Activated T-helper 17 cell treated with anti-CD3 and anti-CD28 coated beads, Interleukin-2, amount 50 U/mL, for 72 hours (primary cell): Measurements from ENCODE around the gene DNTT. TPM values are rescaled to one million over a fixed set of nuclear protein-coding genes. Genes with fewer than 3 reads are reported as not detected.

Experiments
- ATAC-seq: fragments of 150-1000 bp; cut with Tn5 transposase; replicated peaks from 2 replicates; pipeline ENCODE4 v1.10.0; 2021; ENCODE audit warnings: mild to moderate bottlenecking, moderate library complexity
- H3K27ac Mint-ChIP-seq: one replicate; pipeline ENCODE4 v1.8.0; 2022; ENCODE audit warnings: mixed read lengths
- H3K27me3 Mint-ChIP-seq: one replicate; pipeline ENCODE4 v1.8.0; 2022; ENCODE audit warnings: mixed read lengths
- H3K36me3 Mint-ChIP-seq: one replicate; pipeline ENCODE4 v1.8.0; 2022; ENCODE audit warnings: low read depth, mild to moderate bottlenecking, mixed read lengths
- H3K4me1 Mint-ChIP-seq: one replicate; pipeline ENCODE4 v1.8.0; 2022; ENCODE audit warnings: mixed read lengths
- H3K4me3 Mint-ChIP-seq: one replicate; pipeline ENCODE4 v1.8.0; 2022; ENCODE audit warnings: mild to moderate bottlenecking, mixed read lengths
- H3K9me3 Mint-ChIP-seq: one replicate; pipeline ENCODE4 v1.8.0; 2022; ENCODE audit warnings: mixed read lengths
- total RNA-seq, 2 donors: library from RNA; stranded (reverse); gene quantifications; one replicate each; pipeline ENCODE4 v1.2.3, GENCODE V29; 2022

The DNTT gene
- total RNA-seq, 2 donors from 2014 or later: not detected

GRCh38 chr10:96359616-96360015 lies 55.4 kb downstream of the DNTT start:
- Mint-ChIP-seq H3K4me1 (no peaks in the 10 kb centered on the region), H3K36me3 (no peaks in the 10 kb centered on the region), H3K27ac (no peak overlapping the region), H3K4me3 (no peak overlapping the region), H3K27me3 (peaks cover 28% of the 10 kb centered on the region), H3K9me3 (no peaks in the 10 kb centered on the region)
- ATAC-seq: no peak

DNA sequence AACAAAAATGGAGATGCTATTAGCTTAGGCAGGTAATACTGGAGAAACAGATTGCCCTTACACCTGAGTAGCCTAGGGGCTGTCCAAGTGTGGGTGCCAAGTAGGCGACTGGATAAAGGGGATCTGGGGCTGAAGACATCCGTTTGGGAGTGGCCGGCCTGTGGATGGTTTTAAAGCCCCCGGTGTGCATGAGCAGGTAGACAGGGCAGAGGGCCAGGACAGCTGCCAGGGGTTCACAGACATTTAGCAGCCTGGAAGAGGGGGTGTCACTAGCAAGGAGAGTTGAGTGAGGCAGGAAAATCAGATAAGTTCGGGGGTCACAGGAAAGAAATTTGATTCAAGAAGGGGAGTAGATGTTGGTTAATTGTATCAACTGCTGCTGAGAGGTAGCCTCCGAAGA lies 56.1 kb downstream of the DNTT start:
- Mint-ChIP-seq H3K4me1 (no peaks in the 10 kb centered on the region), H3K27ac (no peak overlapping the region), H3K9me3 (no peaks in the 10 kb centered on the region), H3K27me3 (peaks cover 28% of the 10 kb centered on the region), H3K36me3 (no peaks in the 10 kb centered on the region), H3K4me3 (no peak overlapping the region)
- ATAC-seq: no peak

DNA sequence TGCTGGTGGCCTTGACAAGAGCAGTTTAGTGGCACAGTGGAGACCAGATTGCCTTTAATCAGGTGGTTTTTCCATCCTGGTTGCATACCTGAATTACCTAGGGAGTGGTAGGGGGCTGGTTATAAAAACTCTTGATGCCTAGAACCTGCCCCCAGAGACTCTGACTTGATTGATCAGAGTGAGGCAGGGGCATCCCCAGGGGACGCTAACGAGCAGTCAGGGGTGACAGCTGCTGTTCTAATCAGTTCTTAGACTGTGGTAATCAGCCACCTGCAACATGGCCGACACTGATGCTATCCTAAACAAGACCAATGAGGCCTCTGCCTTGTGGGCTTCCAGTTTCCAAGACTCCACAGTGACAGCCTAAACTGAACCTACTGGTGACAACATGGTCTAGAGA lies 56.5 kb downstream of the DNTT start:
- no peak for ATAC-seq
- no peak overlapping the region for H3K4me3 Mint-ChIP-seq
- no peaks in the 10 kb centered on the region for H3K4me1 Mint-ChIP-seq
- no peaks in the 10 kb centered on the region for H3K9me3 Mint-ChIP-seq
- H3K27me3 Mint-ChIP-seq: peaks cover 28% of the 10 kb centered on the region
- H3K27ac Mint-ChIP-seq: no peak overlapping the region
- H3K36me3 Mint-ChIP-seq: no peaks in the 10 kb centered on the region

GRCh38 chr10:96365571-96365970 lies 61.3 kb downstream of the DNTT start:
- no peaks in the 10 kb centered on the region for H3K9me3 Mint-ChIP-seq
- H3K27me3 Mint-ChIP-seq: no peaks in the 10 kb centered on the region
- no peaks in the 10 kb centered on the region for H3K36me3 Mint-ChIP-seq
- no peak overlapping the region for H3K4me3 Mint-ChIP-seq
- H3K27ac Mint-ChIP-seq: no peak overlapping the region
- ATAC-seq: no peak
- H3K4me1 Mint-ChIP-seq: no peaks in the 10 kb centered on the region

- H3K27ac Mint-ChIP-seq: no peak overlapping the region
Observed at GRCh38 chr10:96366508-96366907, 62.3 kb downstream of the DNTT start.

GRCh38 chr10:96367470-96367869 lies 63.2 kb downstream of the DNTT start:
- H3K9me3 Mint-ChIP-seq: no peaks in the 10 kb centered on the region
- no peaks in the 10 kb centered on the region for H3K4me1 Mint-ChIP-seq
- no peaks in the 10 kb centered on the region for H3K36me3 Mint-ChIP-seq
- no peak overlapping the region for H3K27ac Mint-ChIP-seq
- H3K27me3 Mint-ChIP-seq: no peaks in the 10 kb centered on the region
- H3K4me3 Mint-ChIP-seq: no peak overlapping the region
- no peak for ATAC-seq

More at GRCh38 chr10:96366508-96366907, 62.3 kb downstream of the DNTT start:
- H3K36me3 Mint-ChIP-seq: no peaks in the 10 kb centered on the region
- H3K4me3 Mint-ChIP-seq: no peak overlapping the region
- H3K9me3 Mint-ChIP-seq: no peaks in the 10 kb centered on the region
- no peaks in the 10 kb centered on the region for H3K4me1 Mint-ChIP-seq
- ATAC-seq: no peak
- no peaks in the 10 kb centered on the region for H3K27me3 Mint-ChIP-seq

DNA sequence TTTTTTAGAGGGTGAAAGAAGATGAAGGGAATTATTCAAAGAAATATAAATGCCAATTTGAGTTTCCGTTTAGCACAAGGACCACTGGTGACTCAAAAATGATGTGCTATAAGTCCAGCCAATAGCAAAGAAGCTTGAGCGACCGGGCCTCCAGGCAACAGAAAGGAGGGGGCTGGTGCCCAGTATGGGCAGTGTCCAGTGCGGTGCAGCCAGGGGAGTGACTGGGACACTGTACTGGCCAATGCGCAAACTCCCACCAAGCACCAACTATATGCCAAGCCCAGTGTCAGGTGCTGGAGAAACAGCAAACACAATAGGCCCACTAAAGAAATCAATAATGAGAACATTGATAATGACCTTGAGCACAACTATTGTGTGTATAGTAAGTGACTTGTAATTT lies 64.7 kb downstream of the DNTT start:
- Mint-ChIP-seq H3K27me3 (peaks cover 4% of the 10 kb centered on the region), H3K36me3 (no peaks in the 10 kb centered on the region), H3K9me3 (no peaks in the 10 kb centered on the region), H3K27ac (no peak overlapping the region), H3K4me3 (no peak overlapping the region), H3K4me1 (no peaks in the 10 kb centered on the region)
- ATAC-seq: no peak

- Mint-ChIP-seq H3K9me3 (no peaks in the 10 kb centered on the region), H3K27ac (no peak overlapping the region), H3K4me3 (no peak overlapping the region), H3K27me3 (peaks cover 11% of the 10 kb centered on the region), H3K36me3 (no peaks in the 10 kb centered on the region), H3K4me1 (peaks cover 4% of the 10 kb centered on the region)
- no peak for ATAC-seq
Observed at GRCh38 chr10:96369890-96370583, 65.8 kb downstream of the DNTT start.

DNA sequence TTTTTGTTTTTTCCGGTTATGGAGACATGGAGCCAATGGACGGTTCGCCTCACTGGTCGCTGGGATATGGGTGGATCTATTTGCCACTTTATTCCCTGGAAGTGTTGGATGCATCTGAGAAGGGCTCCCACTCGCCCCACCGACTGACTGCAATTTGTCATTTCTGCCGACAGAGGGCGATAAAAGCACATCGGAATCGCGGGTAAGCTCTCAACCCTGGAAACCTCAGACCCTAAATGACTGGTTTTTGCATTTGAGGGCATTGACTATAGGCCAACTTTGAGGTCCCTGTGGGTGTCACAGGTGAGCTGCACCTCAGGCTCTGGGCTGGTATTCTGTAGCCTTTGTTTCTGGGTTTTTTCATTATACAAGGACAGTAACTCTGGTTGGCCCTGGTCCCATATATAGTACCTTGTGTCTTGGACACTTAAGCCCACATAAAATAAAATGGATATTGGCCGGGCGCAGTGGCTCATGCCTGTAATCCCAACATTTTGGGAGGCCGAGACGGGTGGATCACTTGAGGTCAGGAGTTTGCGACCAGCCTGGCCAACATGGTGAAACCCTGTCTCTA lies 66.4 kb downstream of the DNTT start:
- Mint-ChIP-seq H3K4me1 (peaks cover 9% of the 10 kb centered on the region), H3K27ac (no peak overlapping the region), H3K4me3 (no peak overlapping the region), H3K36me3 (no peaks in the 10 kb centered on the region), H3K27me3 (peaks cover 11% of the 10 kb centered on the region), H3K9me3 (no peaks in the 10 kb centered on the region)
- peak; percentile 40 for ATAC-seq

DNA sequence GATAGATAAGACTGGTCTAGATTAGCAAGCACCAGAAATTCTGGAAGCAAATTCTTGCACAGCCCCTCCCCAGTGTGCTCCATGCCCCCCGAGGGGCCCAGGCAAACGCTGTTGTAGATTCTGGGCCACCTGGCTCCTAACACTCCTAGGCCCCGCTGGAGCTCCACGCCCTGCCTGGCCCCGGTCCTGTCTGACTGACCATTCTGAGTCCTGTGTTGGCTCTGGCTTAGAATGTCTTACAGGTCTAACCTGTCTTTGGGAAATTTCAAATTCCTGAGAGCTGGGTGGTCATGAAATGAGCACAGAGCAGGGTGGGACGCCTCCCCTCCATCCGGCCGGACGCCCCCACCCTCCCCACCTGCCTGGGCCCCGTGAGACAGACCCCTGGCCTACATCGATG lies 67.1 kb downstream of the DNTT start:
- H3K36me3 Mint-ChIP-seq: no peaks in the 10 kb centered on the region

DNA sequence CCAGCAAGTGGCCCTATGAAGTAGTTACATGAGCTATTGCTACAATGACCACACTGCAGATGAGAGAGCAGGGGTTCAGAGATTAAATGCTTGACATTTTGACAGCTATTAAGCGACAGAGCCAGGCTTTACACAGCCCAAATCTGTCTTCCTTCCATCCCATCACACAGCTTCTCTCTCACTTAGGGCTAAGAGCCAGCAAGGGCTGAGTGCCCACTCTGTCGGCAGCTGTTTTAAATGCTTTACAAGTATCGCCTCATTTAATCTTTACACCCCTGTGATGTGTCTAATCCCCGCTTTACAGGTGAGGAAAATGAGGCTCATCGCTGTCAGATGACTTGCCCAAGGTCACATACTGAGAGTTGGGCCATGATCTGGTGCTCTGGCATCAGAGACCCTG lies 69.8 kb downstream of the DNTT start:
- H3K27me3 Mint-ChIP-seq: peaks cover 17% of the 10 kb centered on the region
- H3K36me3 Mint-ChIP-seq: no peaks in the 10 kb centered on the region
- peak overlapping the region; percentile 75 for H3K4me3 Mint-ChIP-seq
- H3K9me3 Mint-ChIP-seq: no peaks in the 10 kb centered on the region
- no peak overlapping the region for H3K27ac Mint-ChIP-seq
- no peak for ATAC-seq
- H3K4me1 Mint-ChIP-seq: peaks cover 11% of the 10 kb centered on the region

More for the DNA sequence above, 67.1 kb downstream of the DNTT start:
- H3K27me3 Mint-ChIP-seq: peaks cover 11% of the 10 kb centered on the region
- no peaks in the 10 kb centered on the region for H3K9me3 Mint-ChIP-seq
- H3K4me3 Mint-ChIP-seq: no peak overlapping the region
- no peak for ATAC-seq
- H3K27ac Mint-ChIP-seq: no peak overlapping the region
- H3K4me1 Mint-ChIP-seq: peaks cover 11% of the 10 kb centered on the region

- peaks cover 21% of the 10 kb centered on the region for H3K27me3 Mint-ChIP-seq
- H3K4me1 Mint-ChIP-seq: peaks cover 11% of the 10 kb centered on the region
- H3K9me3 Mint-ChIP-seq: no peaks in the 10 kb centered on the region
- H3K36me3 Mint-ChIP-seq: no peaks in the 10 kb centered on the region
- peak overlapping the region; percentile 75 for H3K4me3 Mint-ChIP-seq
- ATAC-seq: no peak
- H3K27ac Mint-ChIP-seq: no peak overlapping the region
Observed at GRCh38 chr10:96374639-96374984, 70.4 kb downstream of the DNTT start.

DNA sequence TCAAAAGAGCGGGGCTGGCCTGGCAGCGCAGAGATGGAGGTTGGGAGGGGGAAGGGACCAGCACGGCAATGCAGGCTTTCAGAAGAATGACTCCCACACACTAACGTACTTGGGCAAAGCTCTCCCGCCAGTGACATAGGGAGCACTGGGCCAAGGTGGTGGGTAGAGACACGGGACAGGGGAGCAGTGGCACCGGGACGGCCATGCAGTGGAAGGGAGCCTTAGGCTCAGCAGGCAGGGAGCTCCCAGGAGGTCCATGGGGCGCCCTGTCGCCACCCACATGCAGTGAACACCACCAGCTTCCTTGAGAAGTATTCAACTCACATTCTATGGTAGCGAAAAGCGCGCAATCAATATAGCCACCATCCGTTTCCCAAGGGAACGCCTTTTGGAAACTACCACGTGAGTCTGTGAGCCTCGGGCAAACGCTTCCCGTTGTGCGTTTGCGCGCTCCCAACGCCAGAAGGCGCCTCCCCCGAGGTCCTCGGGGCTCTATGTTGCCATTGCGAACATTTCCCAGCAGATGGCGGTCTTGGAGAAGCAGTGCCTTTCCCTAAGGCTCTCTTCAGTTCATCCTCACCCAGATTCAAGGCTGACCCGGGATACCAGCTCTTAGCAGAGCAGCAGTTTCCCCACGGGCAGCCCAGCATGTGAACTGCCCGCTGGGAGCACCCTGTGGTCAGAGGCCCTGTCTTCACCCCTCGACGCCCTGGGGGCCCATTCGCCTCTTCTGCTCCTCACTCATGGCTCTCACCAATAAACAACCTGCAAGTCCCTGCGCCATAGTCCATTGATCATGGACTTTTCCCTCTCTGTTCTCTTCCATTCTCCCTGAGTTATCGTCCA lies 71.0 kb downstream of the DNTT start:
- Mint-ChIP-seq H3K4me1 (peaks cover 11% of the 10 kb centered on the region), H3K27ac (peak overlapping the region; percentile 63), H3K4me3 (peak overlapping the region; percentile 75), H3K27me3 (peaks cover 21% of the 10 kb centered on the region), H3K36me3 (no peaks in the 10 kb centered on the region), H3K9me3 (no peaks in the 10 kb centered on the region)
- ATAC-seq: peak; percentile 84

DNA sequence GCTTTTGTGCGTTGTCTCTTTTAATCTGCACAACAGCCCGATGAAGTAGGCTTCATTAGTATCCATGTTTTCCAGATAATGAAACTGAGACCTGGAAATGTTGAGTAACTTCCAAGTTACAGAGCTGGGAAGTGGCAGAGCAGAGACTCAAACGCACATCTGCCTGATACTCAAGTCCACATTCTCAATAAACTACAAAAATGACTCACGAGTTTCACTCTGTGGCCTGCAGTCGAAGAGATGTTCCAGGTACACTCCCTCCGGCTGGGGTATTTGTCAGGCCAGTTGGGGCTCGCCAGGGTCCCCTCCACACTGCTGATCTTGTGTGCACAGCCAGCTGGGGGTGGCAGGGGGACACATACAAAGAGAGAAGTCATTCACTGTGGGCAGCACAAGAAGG lies 72.2 kb downstream of the DNTT start:
- no peaks in the 10 kb centered on the region for H3K36me3 Mint-ChIP-seq
- peak; percentile 41 for ATAC-seq
- H3K9me3 Mint-ChIP-seq: no peaks in the 10 kb centered on the region
- peaks cover 11% of the 10 kb centered on the region for H3K4me1 Mint-ChIP-seq
- no peak overlapping the region for H3K27ac Mint-ChIP-seq
- no peak overlapping the region for H3K4me3 Mint-ChIP-seq
- peaks cover 25% of the 10 kb centered on the region for H3K27me3 Mint-ChIP-seq

- no peak overlapping the region for H3K4me3 Mint-ChIP-seq
- peaks cover 11% of the 10 kb centered on the region for H3K4me1 Mint-ChIP-seq
- H3K27ac Mint-ChIP-seq: no peak overlapping the region
- peaks cover 29% of the 10 kb centered on the region for H3K27me3 Mint-ChIP-seq
- no peaks in the 10 kb centered on the region for H3K36me3 Mint-ChIP-seq
- ATAC-seq: no peak
- H3K9me3 Mint-ChIP-seq: no peaks in the 10 kb centered on the region
Observed at GRCh38 chr10:96377816-96378294, 73.6 kb downstream of the DNTT start.
